Subcutaneous abdominal adipose tissue (tissue), 5 donors: ENCODE results near the gene INPP5B.

Experiments used
- H3K27ac ChIP-seq: one replicate; pipeline ENCODE4 v1.7.0; 2013; ENCODE audit warnings: low read depth, mild to moderate bottlenecking, inconsistent platforms, low read length, moderate library complexity
- H3K27me3 ChIP-seq, 5 donors: one replicate each; pipeline ENCODE4 v1.7.0; 2013; ENCODE audit warnings: low read length in 5 of 5, inconsistent platforms in 1 of 5; ENCODE audit not compliant: control insufficient read depth in 5 of 5, insufficient read depth in 4 of 5
- H3K36me3 ChIP-seq, 5 donors: one replicate each; pipeline ENCODE4 v1.7.0; 2013; ENCODE audit warnings: low read length in 5 of 5; ENCODE audit not compliant: control insufficient read depth in 5 of 5, insufficient read depth in 5 of 5
- H3K4me1 ChIP-seq, 5 donors: one replicate each; pipeline ENCODE4 v1.7.0; 2013; ENCODE audit warnings: low read length in 5 of 5, mild to moderate bottlenecking in 3 of 5, moderate library complexity in 1 of 5; ENCODE audit not compliant: control insufficient read depth in 5 of 5, insufficient read depth in 5 of 5
- H3K4me3 ChIP-seq, 5 donors: one replicate each; pipeline ENCODE4 v1.7.0; 2013; ENCODE audit warnings: low read length in 5 of 5, low read depth in 1 of 5
- H3K9ac ChIP-seq, 5 donors: one replicate each; pipeline ENCODE4 v1.7.0; 2013; ENCODE audit warnings: low read length in 5 of 5, mild to moderate bottlenecking in 4 of 5, moderate library complexity in 3 of 5
- H3K9me3 ChIP-seq, 5 donors: one replicate each; pipeline ENCODE4 v1.7.0; 2013; ENCODE audit warnings: low read length in 5 of 5; ENCODE audit not compliant: control insufficient read depth in 5 of 5
- donor health status: healthy.
- donor health status: healthy.
- donor health status: healthy.
- donor health status: healthy.
- donor health status: healthy.

INPP5B gene

DNA sequence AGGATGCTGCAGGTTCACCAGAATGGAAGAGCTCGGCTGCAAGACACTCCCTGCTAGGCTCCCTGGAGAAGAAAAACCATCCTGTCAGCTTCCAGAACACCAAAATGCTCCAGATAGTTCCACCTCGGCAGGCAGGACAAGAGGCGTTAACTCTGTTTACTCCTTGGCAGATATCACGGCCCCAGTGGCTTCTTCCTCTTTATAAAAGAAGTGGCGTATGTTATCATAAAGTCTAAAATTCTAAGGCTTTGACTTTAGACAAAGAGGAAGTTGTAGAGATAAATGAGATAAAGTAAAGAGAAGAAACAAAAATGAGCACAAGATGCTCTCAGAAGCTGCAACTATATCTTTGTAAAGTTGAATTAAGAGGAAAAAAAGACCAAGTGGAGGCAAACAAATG, 63.2 kb downstream of the INPP5B start:
- H3K36me3 ChIP-seq, result peaks cover 48 to 86% (median 74%) of the 10 kb centered on the region in 5 donors
- H3K4me1 ChIP-seq, result no peaks in the 10 kb centered on the region
- no peak overlapping the region for H3K9ac ChIP-seq
- H3K27ac ChIP-seq, result no peak overlapping the region
- no peak overlapping the region for H3K4me3 ChIP-seq
- no peaks in the 10 kb centered on the region for H3K27me3 ChIP-seq
- H3K9me3 ChIP-seq, result no peaks in the 10 kb centered on the region

DNA sequence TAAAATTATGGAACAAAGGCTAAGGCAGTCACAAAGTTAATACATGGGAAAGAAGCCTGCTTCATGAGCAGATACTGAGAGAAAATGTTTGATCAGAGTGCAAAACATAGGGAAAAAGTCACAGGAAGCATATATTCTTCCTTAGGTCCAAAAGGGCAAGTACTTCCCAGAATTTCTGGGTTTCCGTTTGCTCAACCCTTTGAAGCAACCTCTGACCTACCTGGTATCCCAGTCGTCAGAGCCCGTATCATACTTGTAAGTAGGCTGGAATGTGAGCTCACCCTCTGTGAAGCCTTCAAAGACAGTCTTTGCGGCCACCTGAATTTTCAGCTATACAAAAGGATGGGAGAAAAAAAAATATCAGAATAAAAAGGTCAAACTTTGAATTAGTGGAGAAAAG, 67.0 kb downstream of the INPP5B start:
- Histone ChIP-seq H3K9ac (no peak overlapping the region), H3K36me3 (peaks cover 41 to 82% (median 70%) of the 10 kb centered on the region in 5 donors), H3K27me3 (no peaks in the 10 kb centered on the region), H3K27ac (no peak overlapping the region), H3K4me3 (no peak overlapping the region), H3K9me3 (no peaks in the 10 kb centered on the region), H3K4me1 (no peaks in the 10 kb centered on the region)

GRCh38 chr1:37878071-37878470, 68.8 kb downstream of the INPP5B start:
- Histone ChIP-seq H3K4me3 (no peak overlapping the region), H3K9me3 (no peaks in the 10 kb centered on the region), H3K9ac (no peak overlapping the region), H3K4me1 (no peaks in the 10 kb centered on the region), H3K27me3 (no peaks in the 10 kb centered on the region), H3K36me3 (peaks cover 46 to 87% (median 79%) of the 10 kb centered on the region in 5 donors), H3K27ac (no peak overlapping the region)

DNA sequence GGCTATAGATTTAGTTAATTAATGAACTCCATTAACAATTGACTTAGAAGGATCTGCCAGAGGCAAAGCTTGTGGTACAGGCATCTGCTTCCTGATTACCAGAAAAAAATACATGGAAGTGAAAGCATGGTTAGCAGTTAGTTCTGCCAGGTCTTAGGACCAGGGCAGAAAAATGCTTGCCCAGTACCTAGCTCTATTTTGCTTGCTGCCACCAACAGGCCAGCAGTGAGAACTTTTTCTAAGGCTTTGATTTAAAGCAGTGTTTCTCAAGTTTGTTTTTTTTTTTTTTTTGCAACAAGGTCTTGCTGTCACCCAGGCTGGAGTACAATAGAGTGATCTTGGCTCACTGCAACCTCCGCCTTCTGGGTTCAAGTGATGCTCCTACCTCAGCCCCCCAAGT, 71.0 kb downstream of the INPP5B start:
- Histone ChIP-seq H3K4me3 (no peak overlapping the region), H3K9ac (no peak overlapping the region), H3K27me3 (no peaks in the 10 kb centered on the region), H3K27ac (no peak overlapping the region), H3K36me3 (peaks cover 39 to 82% (median 78%) of the 10 kb centered on the region in 5 donors), H3K4me1 (no peaks in the 10 kb centered on the region), H3K9me3 (no peaks in the 10 kb centered on the region)

GRCh38 chr1:37872692-37873091, 74.2 kb downstream of the INPP5B start:
- Histone ChIP-seq H3K27ac (no peak overlapping the region), H3K4me3 (no peak overlapping the region), H3K36me3 (peaks cover 38 to 80% (median 73%) of the 10 kb centered on the region in 5 donors), H3K9me3 (no peaks in the 10 kb centered on the region), H3K27me3 (no peaks in the 10 kb centered on the region), H3K4me1 (no peaks in the 10 kb centered on the region), H3K9ac (no peak overlapping the region)

- H3K4me3 ChIP-seq, result no peak overlapping the region
- H3K9ac ChIP-seq, result no peak overlapping the region
- peaks cover 36 to 85% (median 69%) of the 10 kb centered on the region in 5 donors for H3K36me3 ChIP-seq
- no peaks in the 10 kb centered on the region for H3K27me3 ChIP-seq
- H3K9me3 ChIP-seq, result no peaks in the 10 kb centered on the region
- no peaks in the 10 kb centered on the region for H3K4me1 ChIP-seq
- no peak overlapping the region for H3K27ac ChIP-seq
Observed at GRCh38 chr1:37868466-37868865, 78.4 kb downstream of the INPP5B start.

DNA sequence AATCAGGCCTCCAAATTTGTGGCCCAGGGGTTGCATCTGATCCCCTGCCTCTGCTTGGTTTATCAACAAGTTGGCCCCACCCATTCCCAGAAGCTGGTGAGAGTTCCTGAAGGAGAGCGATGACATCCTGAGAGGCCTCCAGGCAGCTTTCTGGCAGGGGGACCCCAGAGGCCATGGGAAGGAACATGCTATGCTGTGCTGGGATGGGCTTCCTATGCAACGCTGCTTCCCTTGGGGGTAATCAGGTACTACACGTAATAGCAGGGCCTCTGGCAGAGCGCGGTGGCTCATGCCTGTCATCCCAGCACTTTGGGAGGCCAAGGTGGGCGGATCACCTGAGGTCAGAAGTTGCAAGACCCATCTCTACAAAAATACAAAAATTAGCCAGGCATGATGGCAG, 79.1 kb downstream of the INPP5B start:
- Histone ChIP-seq H3K4me1 (no peaks in the 10 kb centered on the region), H3K4me3 (no peak overlapping the region), H3K27ac (no peak overlapping the region), H3K9me3 (no peaks in the 10 kb centered on the region), H3K9ac (no peak overlapping the region), H3K36me3 (peaks cover 29 to 84% (median 65%) of the 10 kb centered on the region in 5 donors), H3K27me3 (no peaks in the 10 kb centered on the region)

DNA sequence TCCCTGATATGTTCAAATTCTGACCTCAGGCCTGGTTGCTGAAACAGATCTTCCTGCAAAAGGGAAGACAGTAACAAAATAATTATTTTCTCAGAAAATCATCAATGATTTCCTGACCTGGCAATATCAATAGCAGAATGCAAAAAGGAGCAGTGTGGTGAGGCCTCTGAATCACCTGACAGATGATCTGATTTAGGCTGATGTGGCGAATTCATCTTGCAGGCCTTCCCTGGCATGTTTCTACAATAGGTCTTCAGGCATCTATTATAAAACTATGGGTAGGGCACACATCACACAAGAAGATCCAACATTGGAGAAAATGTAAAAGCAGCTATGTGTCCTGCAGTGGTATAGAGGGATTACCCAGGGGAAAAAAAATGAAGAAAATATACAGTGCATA, 80.4 kb downstream of the INPP5B start:
- Histone ChIP-seq H3K27me3 (no peaks in the 10 kb centered on the region), H3K27ac (no peak overlapping the region), H3K4me3 (no peak overlapping the region), H3K9me3 (no peaks in the 10 kb centered on the region), H3K4me1 (no peaks in the 10 kb centered on the region), H3K9ac (no peak overlapping the region), H3K36me3 (peaks cover 29 to 85% (median 66%) of the 10 kb centered on the region in 5 donors)

- no peaks in the 10 kb centered on the region for H3K27me3 ChIP-seq
- no peaks in the 10 kb centered on the region for H3K9me3 ChIP-seq
- H3K36me3 ChIP-seq, result peaks cover 28 to 85% (median 64%) of the 10 kb centered on the region in 5 donors
- no peak overlapping the region for H3K4me3 ChIP-seq
- H3K27ac ChIP-seq, result no peak overlapping the region
- H3K4me1 ChIP-seq, result peaks cover 0 to under 1% (median 0%) of the 10 kb centered on the region in 5 donors
- H3K9ac ChIP-seq, result no peak overlapping the region
Observed at GRCh38 chr1:37865348-37866120, 81.3 kb downstream of the INPP5B start.

GRCh38 chr1:37862330-37862729, 84.5 kb downstream of the INPP5B start:
- Histone ChIP-seq H3K27me3 (no peaks in the 10 kb centered on the region), H3K27ac (no peak overlapping the region), H3K9ac (no peak overlapping the region), H3K4me3 (no peak overlapping the region), H3K4me1 (peaks cover 6 to 23% (median 23%) of the 10 kb centered on the region in 5 donors), H3K36me3 (peaks cover 21 to 64% (median 46%) of the 10 kb centered on the region in 5 donors), H3K9me3 (no peaks in the 10 kb centered on the region)
